ENCODE results near the gene FAF1.

DNA sequence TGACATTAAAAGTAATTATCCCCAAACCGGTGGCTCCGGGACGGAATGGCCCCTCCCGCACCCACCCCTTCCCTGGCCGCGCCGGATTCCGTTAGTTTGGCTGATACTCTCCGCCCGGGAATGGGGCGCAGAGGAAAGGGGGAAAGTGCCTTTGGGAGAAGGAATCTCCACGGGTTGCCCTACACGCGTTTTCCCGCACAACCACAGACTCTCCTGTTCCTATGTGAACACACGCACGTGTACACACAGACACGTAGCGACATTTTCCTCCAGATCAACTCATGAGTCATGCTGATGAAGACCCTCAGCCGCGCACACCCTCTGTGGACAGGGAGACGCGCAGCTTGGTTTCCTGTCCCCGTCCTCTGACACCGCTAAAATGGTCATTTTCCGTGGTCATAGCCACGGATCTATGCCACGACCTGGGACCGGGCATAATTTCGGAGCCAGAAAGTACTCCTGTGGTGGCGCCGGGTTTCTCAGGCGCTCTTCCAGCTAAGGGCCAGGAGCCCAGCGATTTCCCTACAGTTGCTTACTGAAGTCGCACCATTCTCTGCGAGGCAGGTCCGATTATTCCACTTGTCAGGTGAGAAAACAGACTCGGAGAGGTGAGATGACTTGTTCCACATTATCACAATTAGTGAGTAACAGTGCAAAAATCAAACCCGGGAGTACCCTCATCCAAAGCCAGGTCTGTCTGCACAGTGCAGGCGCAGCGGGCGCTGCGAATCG lies 532.8 kb downstream of the FAF1 start:
- TF ChIP-seq, protein P1, sequence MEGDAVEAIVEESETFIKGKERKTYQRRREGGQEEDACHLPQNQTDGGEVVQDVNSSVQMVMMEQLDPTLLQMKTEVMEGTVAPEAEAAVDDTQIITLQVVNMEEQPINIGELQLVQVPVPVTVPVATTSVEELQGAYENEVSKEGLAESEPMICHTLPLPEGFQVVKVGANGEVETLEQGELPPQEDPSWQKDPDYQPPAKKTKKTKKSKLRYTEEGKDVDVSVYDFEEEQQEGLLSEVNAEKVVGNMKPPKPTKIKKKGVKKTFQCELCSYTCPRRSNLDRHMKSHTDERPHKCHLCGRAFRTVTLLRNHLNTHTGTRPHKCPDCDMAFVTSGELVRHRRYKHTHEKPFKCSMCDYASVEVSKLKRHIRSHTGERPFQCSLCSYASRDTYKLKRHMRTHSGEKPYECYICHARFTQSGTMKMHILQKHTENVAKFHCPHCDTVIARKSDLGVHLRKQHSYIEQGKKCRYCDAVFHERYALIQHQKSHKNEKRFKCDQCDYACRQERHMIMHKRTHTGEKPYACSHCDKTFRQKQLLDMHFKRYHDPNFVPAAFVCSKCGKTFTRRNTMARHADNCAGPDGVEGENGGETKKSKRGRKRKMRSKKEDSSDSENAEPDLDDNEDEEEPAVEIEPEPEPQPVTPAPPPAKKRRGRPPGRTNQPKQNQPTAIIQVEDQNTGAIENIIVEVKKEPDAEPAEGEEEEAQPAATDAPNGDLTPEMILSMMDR (IDR thresholded peaks at IDR 0.05): no peak
- no peak for TF ChIP-seq POLR2A (IDR thresholded peaks at IDR 0.05)
